Thymus (tissue), 11 donors: ENCODE data around the gene SPOCD1. TPM values are rescaled to one million over a fixed set of nuclear protein-coding genes. Genes with fewer than 3 reads are reported as not detected.

Source experiments
- DNase-seq, 9 donors: peaks; one replicate each; pipeline ENCODE4 v3.0.0-alpha.2; 2013; ENCODE audit warnings: low spot score in 9 of 9, low read depth in 6 of 9, missing footprints in 1 of 9
- H3K27ac ChIP-seq, 2 donors: one replicate each; pipeline ENCODE4 v1.5.1; 2013; ENCODE audit warnings: control low read depth in 1 of 2, low read depth in 1 of 2, low read length in 1 of 2, mild to moderate bottlenecking in 1 of 2, moderate library complexity in 1 of 2
- H3K27me3 ChIP-seq, 2 donors: one replicate each; pipeline ENCODE4 v1.5.1; 2013; ENCODE audit warnings: low read length in 1 of 2; ENCODE audit not compliant: control insufficient read depth in 2 of 2, insufficient read depth in 1 of 2
- H3K36me3 ChIP-seq, 2 donors: one replicate each; pipeline ENCODE4 v1.5.1; 2013; ENCODE audit warnings: low read length in 1 of 2, mild to moderate bottlenecking in 1 of 2, moderate library complexity in 1 of 2; ENCODE audit not compliant: control insufficient read depth in 2 of 2, insufficient read depth in 2 of 2
- H3K4me1 ChIP-seq, 2 donors: one replicate each; pipeline ENCODE4 v1.5.1; 2013; ENCODE audit warnings: low read length in 2 of 2; ENCODE audit not compliant: control insufficient read depth in 2 of 2, insufficient read depth in 2 of 2
- H3K4me3 ChIP-seq, 2 donors: one replicate each; pipeline ENCODE4 v1.5.1; 2013; ENCODE audit warnings: low read length in 2 of 2, control low read depth in 1 of 2, mild to moderate bottlenecking in 1 of 2
- H3K9me3 ChIP-seq, 2 donors: one replicate each; pipeline ENCODE4 v1.5.1; 2013; ENCODE audit warnings: low read length in 1 of 2, mild to moderate bottlenecking in 1 of 2; ENCODE audit not compliant: control insufficient read depth in 2 of 2, insufficient read depth in 1 of 2
- WGBS: extraction: QIAGEN DNeasy Blood & Tissue Kit; methylation state at CpG from one replicate; pipeline ENCODE4 v1.1.7; 2013; 5-methylcytosine and 5-hydroxymethylcytosine counted together
- polyA plus RNA-seq: library from polyadenylated mRNA; stranded (reverse); fragments of 200-250 nt; gene quantifications from one replicate; pipeline ENCODE4 v1.2.3, GENCODE V29; 2013
- total RNA-seq: library from RNA; stranded (reverse); fragments of 120-200 nt; gene quantifications from one replicate; pipeline ENCODE4 v1.2.4, GENCODE V29; 2013
- donor health status: healthy.

The SPOCD1 gene
- total and polyA plus RNA-seq, 2 donors: 0.41 to 2.5 TPM

DNA sequence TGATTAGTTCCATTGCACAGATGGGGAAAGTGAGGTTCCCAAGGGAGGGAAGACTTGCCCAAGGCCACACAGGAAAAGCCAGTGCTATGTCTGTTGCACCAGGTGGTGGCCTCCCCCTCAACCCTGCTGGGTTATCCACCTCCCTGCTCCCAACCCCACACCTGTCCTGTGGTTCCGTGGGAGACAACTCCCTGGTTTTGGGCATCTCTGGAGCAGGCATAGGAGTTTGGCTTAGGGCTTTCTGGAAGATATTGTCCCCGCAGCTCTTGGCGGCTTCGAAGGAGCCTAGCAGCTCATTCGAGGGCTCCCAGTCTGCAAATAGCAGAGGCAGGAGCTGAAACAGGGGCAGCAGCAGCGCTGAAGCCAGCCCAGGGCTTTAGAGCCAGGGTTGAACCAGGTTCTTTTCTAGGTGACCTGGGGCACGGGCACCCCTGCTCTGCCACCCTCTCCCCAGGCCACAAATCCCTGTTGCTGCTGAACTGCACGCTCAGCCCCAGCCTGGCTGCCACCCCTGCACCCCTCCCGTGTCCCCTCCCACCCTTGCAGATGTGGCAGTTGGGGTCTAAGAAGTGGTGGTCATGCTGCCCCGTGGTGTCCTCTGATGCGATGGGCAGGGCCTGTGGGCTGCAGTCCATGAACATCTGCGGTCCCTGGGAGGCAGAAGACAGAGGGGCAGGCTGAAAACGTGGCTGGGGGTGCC lies 22.1 kb downstream of the SPOCD1 start:
- no peaks in the 10 kb centered on the region for H3K36me3 ChIP-seq
- no peak overlapping the region for H3K27ac ChIP-seq
- DNase-seq: no peak

GRCh38 chr1:31793086-31793485 lies 22.7 kb downstream of the SPOCD1 start:
- H3K4me1 ChIP-seq: peaks cover 22 to 72% of the 10 kb centered on the region in 2 donors
- no peaks in the 10 kb centered on the region for H3K36me3 ChIP-seq
- H3K27ac ChIP-seq: no peak overlapping the region
- 98% methylated on average over 6 of the region's 6 CpGs for WGBS
- H3K9me3 ChIP-seq: peaks cover 0 to 2% of the 10 kb centered on the region in 2 donors
- no peak overlapping the region for H3K4me3 ChIP-seq
- peaks cover 0 to 2% of the 10 kb centered on the region in 2 donors for H3K27me3 ChIP-seq
- no peak for DNase-seq

More for the DNA sequence above, 22.1 kb downstream of the SPOCD1 start:
- Histone ChIP-seq H3K27me3 (peaks cover 0 to 6% of the 10 kb centered on the region in 2 donors), H3K4me1 (peaks cover 22 to 66% of the 10 kb centered on the region in 2 donors), H3K9me3 (peaks cover 0 to 2% of the 10 kb centered on the region in 2 donors), H3K4me3 (no peak overlapping the region)
- WGBS: 81% methylated on average over 13 of the region's 13 CpGs

DNA sequence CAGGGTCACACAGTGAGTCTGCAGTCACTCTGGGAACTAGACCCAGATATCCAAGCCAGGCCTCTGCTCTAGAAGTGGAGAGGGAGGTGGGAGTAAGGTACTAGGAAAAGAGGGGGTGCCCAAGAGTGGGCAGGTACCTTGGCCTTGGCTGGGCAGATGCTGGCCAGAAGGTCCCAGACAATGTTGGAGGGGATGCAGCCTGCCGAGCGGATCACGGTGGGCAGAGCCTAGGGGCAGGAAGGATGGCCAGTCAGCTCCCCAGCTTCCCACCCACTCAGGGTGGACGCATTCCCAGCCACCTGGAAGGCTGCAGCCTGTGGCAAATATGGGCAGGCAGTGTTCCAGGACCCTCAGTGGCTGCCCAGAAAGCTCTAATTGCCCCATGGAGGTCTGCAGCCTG lies 23.3 kb downstream of the SPOCD1 start:
- Histone ChIP-seq H3K36me3 (no peaks in the 10 kb centered on the region), H3K27ac (no peak overlapping the region), H3K9me3 (peaks cover 0 to 2% of the 10 kb centered on the region in 2 donors), H3K27me3 (no peaks in the 10 kb centered on the region), H3K4me1 (peaks cover 27 to 76% of the 10 kb centered on the region in 2 donors), H3K4me3 (no peak overlapping the region)
- no peak for DNase-seq
- 93% methylated on average over 4 of the region's 4 CpGs for WGBS

DNA sequence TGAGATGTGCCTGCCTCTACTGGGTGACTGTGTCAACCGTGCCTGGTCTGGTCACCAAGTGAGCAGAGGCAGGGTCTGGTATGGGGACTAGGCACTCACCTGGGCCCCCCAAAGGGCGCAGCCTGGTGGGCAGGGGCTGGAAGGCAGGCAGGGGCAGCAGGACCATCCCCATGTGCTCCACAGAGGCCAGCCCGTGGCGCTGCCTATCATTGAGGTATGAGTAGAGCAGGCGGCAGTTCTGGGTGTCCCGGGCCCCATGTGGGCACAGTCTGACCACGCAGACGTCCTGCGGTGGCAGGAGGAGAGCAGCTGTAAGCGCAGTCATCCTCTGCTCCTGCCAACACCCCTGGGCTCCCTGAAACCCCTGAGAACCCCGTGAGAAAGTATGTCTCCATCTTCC lies 23.7 kb downstream of the SPOCD1 start:
- H3K36me3 ChIP-seq: no peaks in the 10 kb centered on the region
- peaks cover 0 to 2% of the 10 kb centered on the region in 2 donors for H3K9me3 ChIP-seq
- H3K27ac ChIP-seq: no peak overlapping the region
- no peak for DNase-seq
- peaks cover 27 to 74% of the 10 kb centered on the region in 2 donors for H3K4me1 ChIP-seq
- no peak overlapping the region for H3K4me3 ChIP-seq
- WGBS: 94% methylated on average over 11 of the region's 11 CpGs
- H3K27me3 ChIP-seq: no peaks in the 10 kb centered on the region

- Histone ChIP-seq H3K27ac (no peak overlapping the region), H3K36me3 (no peaks in the 10 kb centered on the region), H3K4me3 (no peak overlapping the region), H3K4me1 (peaks cover 27 to 67% of the 10 kb centered on the region in 2 donors), H3K9me3 (peaks cover 0 to 2% of the 10 kb centered on the region in 2 donors), H3K27me3 (no peaks in the 10 kb centered on the region)
- no peak for DNase-seq
- 97% methylated on average over 13 of the region's 13 CpGs for WGBS
Measured at GRCh38 chr1:31791131-31791858, 24.5 kb downstream of the SPOCD1 start.

- peaks cover 27 to 67% of the 10 kb centered on the region in 2 donors for H3K4me1 ChIP-seq
- peaks cover 0 to 2% of the 10 kb centered on the region in 2 donors for H3K9me3 ChIP-seq
- no peaks in the 10 kb centered on the region for H3K36me3 ChIP-seq
- 95% methylated on average over 11 of the region's 11 CpGs for WGBS
- H3K27ac ChIP-seq: no peak overlapping the region
- H3K27me3 ChIP-seq: no peaks in the 10 kb centered on the region
- no peak for DNase-seq
- no peak overlapping the region for H3K4me3 ChIP-seq
Measured at GRCh38 chr1:31790641-31791091, 25.2 kb downstream of the SPOCD1 start.

- DNase-seq: no peak
- no peaks in the 10 kb centered on the region for H3K36me3 ChIP-seq
- H3K27ac ChIP-seq: peak overlapping the region in 1 of 2 donors; percentile 85
- no peak overlapping the region for H3K4me3 ChIP-seq
- peaks cover 0 to 2% of the 10 kb centered on the region in 2 donors for H3K9me3 ChIP-seq
- no peaks in the 10 kb centered on the region for H3K27me3 ChIP-seq
- 90% methylated on average over 3 of the region's 3 CpGs for WGBS
- peaks cover 27 to 67% of the 10 kb centered on the region in 2 donors for H3K4me1 ChIP-seq
Measured at GRCh38 chr1:31790140-31790539, 25.7 kb downstream of the SPOCD1 start.

DNA sequence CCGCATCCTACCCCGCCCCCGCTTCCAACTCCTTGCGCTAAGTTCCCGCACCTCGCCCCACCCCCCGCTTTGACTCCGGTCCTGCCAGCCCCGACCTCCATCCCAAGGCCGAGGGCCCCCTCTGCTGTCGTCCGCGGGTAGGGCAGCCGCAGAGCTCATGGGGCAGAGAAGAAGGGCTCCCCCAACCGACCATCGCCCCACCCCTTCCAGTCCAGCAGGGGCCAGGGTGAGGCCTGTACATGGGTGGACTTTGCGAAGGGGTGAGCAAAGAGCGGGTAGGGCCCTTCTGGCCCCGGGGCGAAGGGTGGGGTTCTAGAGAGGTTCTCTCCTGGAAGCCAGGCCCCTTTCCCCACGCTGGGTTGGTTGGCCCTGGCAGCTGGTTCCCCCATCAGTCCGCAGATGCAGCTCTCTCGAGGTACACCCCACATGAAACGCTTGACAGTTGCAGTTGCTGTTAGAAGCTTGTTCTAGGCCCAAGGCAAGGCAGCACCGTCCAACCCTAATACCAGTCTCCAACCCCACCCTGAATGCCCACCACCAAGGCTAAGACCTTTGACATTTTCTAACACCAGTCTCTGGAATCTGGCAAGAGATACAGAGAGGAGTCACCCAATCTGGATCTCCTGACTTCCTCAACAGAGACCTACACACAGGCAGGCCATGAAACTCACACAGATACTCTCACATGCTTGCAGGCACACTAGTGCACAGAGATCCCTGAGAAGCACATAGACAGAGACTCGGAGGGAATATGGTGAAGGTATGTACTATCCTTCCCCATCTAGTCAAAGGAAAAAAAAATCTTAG lies 26.4 kb downstream of the SPOCD1 start:
- H3K9me3 ChIP-seq: peaks cover 0 to 2% of the 10 kb centered on the region in 2 donors
- H3K4me1 ChIP-seq: peaks cover 27 to 65% of the 10 kb centered on the region in 2 donors
- H3K36me3 ChIP-seq: no peaks in the 10 kb centered on the region
- no peaks in the 10 kb centered on the region for H3K27me3 ChIP-seq
- peak overlapping the region; percentile 55 to 68 for H3K4me3 ChIP-seq
- WGBS: 6% methylated on average over 26 of the region's 26 CpGs
- H3K27ac ChIP-seq: peak overlapping the region; percentile 58 to 85
- peak; percentile 71 to 95 (median 91) for DNase-seq
